GM19025 (cell line): ENCODE results near the gene MACROH2A2.
"Not testable (repeated sequence)": the region's sequence is repeated elsewhere in the genome, so short reads cannot be mapped to it uniquely, and the experiment has no call there.

Experiments
- ATAC-seq: cut with Tn5 transposase; IDR thresholded peaks from one replicate; pipeline ENCODE4 v1.9.1; 2021; ENCODE audit warnings: mild to moderate bottlenecking, low read depth, moderate library complexity; ENCODE audit not compliant: unreplicated experiment

The MACROH2A2 gene

GRCh38 chr10:70052462-70053217 is at the start of gene MACROH2A2:
TSS of gene MACROH2A2 (plus strand) at chr10:70052846. CDS start at chr10:70075659, 22,813 bp downstream.
- ATAC-seq, result no peak

GRCh38 chr10:70007116-70007820 is 45.4 kb upstream of the MACROH2A2 start:
- no peak for ATAC-seq

- no peak for ATAC-seq
Observed at GRCh38 chr10:70031215-70031614, 21.4 kb upstream of the MACROH2A2 start.

GRCh38 chr10:70032667-70033289 is 19.9 kb upstream of the MACROH2A2 start:
- ATAC-seq, result no peak

GRCh38 chr10:70034232-70034631 is 18.4 kb upstream of the MACROH2A2 start:
- no peak for ATAC-seq

- no peak for ATAC-seq
Observed at GRCh38 chr10:70035531-70035930, 17.1 kb upstream of the MACROH2A2 start.

- no peak for ATAC-seq
Observed at GRCh38 chr10:70038923-70039322, 13.7 kb upstream of the MACROH2A2 start.

GRCh38 chr10:70041016-70041415 is 11.6 kb upstream of the MACROH2A2 start:
- ATAC-seq, result no peak

- not testable (repeated sequence) for ATAC-seq
Observed at GRCh38 chr10:70041739-70042138, 10.9 kb upstream of the MACROH2A2 start.

GRCh38 chr10:70047066-70047465 is 5.6 kb upstream of the MACROH2A2 start:
- not testable (repeated sequence) for ATAC-seq

- ATAC-seq, result no peak
Observed at GRCh38 chr10:70048030-70048723, 4.5 kb upstream of the MACROH2A2 start.

GRCh38 chr10:70051848-70052247 is 798 bp upstream of the MACROH2A2 start:
- no peak for ATAC-seq

- no peak for ATAC-seq
Observed at GRCh38 chr10:70053218-70053840, 683 bp downstream of the MACROH2A2 start.

GRCh38 chr10:70053841-70054288 is 1.2 kb downstream of the MACROH2A2 start:
- no peak for ATAC-seq

- no peak for ATAC-seq
Observed at GRCh38 chr10:70054902-70055301, 2.3 kb downstream of the MACROH2A2 start.

- ATAC-seq, result no peak
Observed at GRCh38 chr10:70055550-70055949, 2.9 kb downstream of the MACROH2A2 start.

GRCh38 chr10:70057306-70057705 is 4.7 kb downstream of the MACROH2A2 start:
- no peak for ATAC-seq

- ATAC-seq, result no peak
Observed at GRCh38 chr10:70060389-70060788, 7.7 kb downstream of the MACROH2A2 start.

- ATAC-seq, result no peak
Observed at GRCh38 chr10:70063418-70064098, 10.9 kb downstream of the MACROH2A2 start.

- no peak for ATAC-seq
Observed at GRCh38 chr10:70064486-70064885, 11.8 kb downstream of the MACROH2A2 start.
